ENCODE data around the gene KCNG4. TPM values are rescaled to one million over a fixed set of nuclear protein-coding genes. Genes with fewer than 3 reads are reported as not detected.

Gene KCNG4
- total RNA-seq, 6 experiments from 2014 or later: not detected

GRCh38 chr16:84244728-84245127 is 4.9 kb upstream of the KCNG4 start:
- Mint-ChIP-seq H3K4me1 (ENCODE audit: low read depth) (peaks cover 20% of the 10 kb centered on the region), H3K4me3 (no peak overlapping the region), H3K27me3 (ENCODE audit: insufficient read depth) (peaks cover 36% of the 10 kb centered on the region), H3K27ac (no peak overlapping the region), H3K36me3 (ENCODE audit: low read depth) (no peaks in the 10 kb centered on the region), H3K9me3 (no peaks in the 10 kb centered on the region)
- TF ChIP-seq CTCF (IDR thresholded peaks at IDR 0.05): no peak
- no peak for DNase-seq

- Mint-ChIP-seq H3K27me3 (ENCODE audit: insufficient read depth) (peaks cover 37% of the 10 kb centered on the region), H3K4me1 (ENCODE audit: low read depth) (peaks cover 20% of the 10 kb centered on the region)
Observed at GRCh38 chr16:84243732-84244131, 3.9 kb upstream of the KCNG4 start.

GRCh38 chr16:84242839-84243238 is 3.0 kb upstream of the KCNG4 start:
- Mint-ChIP-seq H3K36me3 (ENCODE audit: low read depth) (no peaks in the 10 kb centered on the region), H3K27ac (no peak overlapping the region), H3K4me1 (ENCODE audit: low read depth) (peaks cover 16% of the 10 kb centered on the region), H3K9me3 (no peaks in the 10 kb centered on the region), H3K4me3 (no peak overlapping the region), H3K27me3 (ENCODE audit: insufficient read depth) (peaks cover 42% of the 10 kb centered on the region)
- TF ChIP-seq CTCF (IDR thresholded peaks at IDR 0.05): no peak
- no peak for DNase-seq

More at GRCh38 chr16:84243732-84244131, 3.9 kb upstream of the KCNG4 start:
- no peak overlapping the region for H3K27ac Mint-ChIP-seq
- no peaks in the 10 kb centered on the region for H3K36me3 Mint-ChIP-seq (ENCODE audit: low read depth)
- H3K9me3 Mint-ChIP-seq: no peaks in the 10 kb centered on the region
- no peak overlapping the region for H3K4me3 Mint-ChIP-seq
- no peak for TF ChIP-seq CTCF (IDR thresholded peaks at IDR 0.05)
- no peak for DNase-seq

DNA sequence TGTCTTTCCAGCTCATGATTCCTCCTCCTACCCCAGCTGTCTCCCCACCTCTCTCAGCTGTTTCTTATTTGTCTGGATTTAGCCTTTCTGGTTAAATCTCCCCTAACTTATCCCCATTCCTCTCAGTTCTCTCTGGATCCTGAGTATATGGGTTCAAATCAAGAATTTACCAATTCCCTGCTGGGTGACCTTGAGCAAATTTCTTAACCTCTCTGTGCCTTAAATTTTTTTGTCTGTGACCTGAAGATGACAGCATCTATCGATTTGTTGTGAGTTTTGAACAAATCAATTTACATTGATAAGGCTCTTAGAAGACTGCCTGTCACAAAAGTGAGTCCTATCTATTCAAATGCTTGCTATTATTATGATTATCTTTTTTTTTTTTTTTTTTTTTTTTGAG is 2.0 kb upstream of the KCNG4 start:
- no peaks in the 10 kb centered on the region for H3K36me3 Mint-ChIP-seq (ENCODE audit: low read depth)
- DNase-seq: no peak

DNA sequence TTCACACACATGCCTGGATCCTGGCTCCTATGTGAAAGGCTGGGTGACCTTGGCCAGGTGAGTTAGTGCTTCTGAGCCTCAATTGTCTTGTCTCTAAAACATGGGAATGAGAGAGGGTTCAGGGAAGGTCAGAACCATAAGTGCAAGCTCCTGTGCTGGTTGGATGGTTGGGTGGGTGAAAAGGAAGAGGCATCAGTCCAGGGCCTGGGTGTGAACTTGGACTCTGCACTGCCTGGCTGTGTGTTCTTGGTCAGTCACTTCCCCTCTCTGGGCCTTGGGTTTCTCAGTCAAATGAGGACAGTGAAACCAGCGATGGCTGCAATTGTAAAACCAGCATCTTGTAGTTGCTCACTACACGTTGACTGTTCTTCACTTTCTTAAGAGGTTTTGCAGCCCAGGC is 643 bp upstream of the KCNG4 start:
- Mint-ChIP-seq H3K4me3 (no peak overlapping the region), H3K27me3 (ENCODE audit: insufficient read depth) (peaks cover 44% of the 10 kb centered on the region), H3K9me3 (no peaks in the 10 kb centered on the region), H3K36me3 (ENCODE audit: low read depth) (no peaks in the 10 kb centered on the region), H3K27ac (no peak overlapping the region), H3K4me1 (ENCODE audit: low read depth) (no peaks in the 10 kb centered on the region)
- TF ChIP-seq CTCF (IDR thresholded peaks at IDR 0.05): no peak
- DNase-seq: no peak

More for the DNA sequence above, 2.0 kb upstream of the KCNG4 start:
- Mint-ChIP-seq H3K4me3 (no peak overlapping the region), H3K27me3 (ENCODE audit: insufficient read depth) (peaks cover 47% of the 10 kb centered on the region), H3K27ac (no peak overlapping the region), H3K9me3 (no peaks in the 10 kb centered on the region), H3K4me1 (ENCODE audit: low read depth) (peaks cover 6% of the 10 kb centered on the region; the same call in 1 of the 2 replicates)
- TF ChIP-seq CTCF (IDR thresholded peaks at IDR 0.05): no peak

All from HFFc6 (cell line).